Heart left ventricle (tissue), 16 donors: Measurements from ENCODE around the gene OSER1. TPM values are rescaled to one million over a fixed set of nuclear protein-coding genes. Genes with fewer than 3 reads are reported as not detected.

Experiments used
- ATAC-seq, 4 donors: fragments of 200-7000 bp; cut with Tn5 transposase; one replicate each; pipeline ENCODE4 v1.9.1; 2020 to 2022; ENCODE audit warnings: moderate library complexity in 4 of 4, mild to moderate bottlenecking in 3 of 4, moderate number of reproducible peaks in 1 of 4
- DNase-seq, 5 donors: peaks; one replicate each; pipeline ENCODE4 v3.0.0-alpha.2; 2020
- H3K27ac ChIP-seq, 12 donors: fragments of 200-600 bp; sonication (generic) in 4 of 12; one replicate each; pipeline versions ENCODE4 v1.5.0 to v1.8.0; 2016 to 2022; ENCODE audit warnings: mild to moderate bottlenecking in 2 of 12
- H3K27me3 ChIP-seq, 9 donors: fragments of 200-600 bp; sonication (generic) in 2 of 9; one replicate each; pipeline versions ENCODE4 v1.5.1 to v1.8.0; 2016 to 2022; ENCODE audit warnings: mild to moderate bottlenecking in 3 of 9
- H3K36me3 ChIP-seq, 9 donors: fragments of 200-600 bp; sonication (generic) in 2 of 9; one replicate each; pipeline versions ENCODE4 v1.5.0 to v1.8.0; 2018 to 2022; ENCODE audit warnings: mild to moderate bottlenecking in 2 of 9
- H3K4me1 ChIP-seq, 12 donors: fragments of 200-600 bp; sonication (generic) in 4 of 12; one replicate each; pipeline versions ENCODE4 v1.5.0 to v1.8.0; 2016 to 2022; ENCODE audit warnings: mild to moderate bottlenecking in 3 of 12
- H3K4me3 ChIP-seq, 12 donors: fragments of 200-600 bp; sonication (generic) in 4 of 12; one replicate each; pipeline versions ENCODE4 v1.5.0 to v1.8.0; 2017 to 2022; ENCODE audit warnings: mild to moderate bottlenecking in 9 of 12, moderate library complexity in 4 of 12
- H3K9me3 ChIP-seq, 12 donors: fragments of 200-600 bp; sonication (generic) in 4 of 12; one replicate each; pipeline versions ENCODE4 v1.5.0 to v1.8.0; 2016 to 2022; ENCODE audit warnings: mild to moderate bottlenecking in 1 of 12
- CTCF ChIP-seq, 12 donors: fragments of 200-600 bp; sonication (generic) in 4 of 12; IDR thresholded peaks; one replicate each; pipeline versions ENCODE4 v1.5.0 to v1.8.0; 2018 to 2022; ENCODE audit warnings: antibody characterized with exemption in 12 of 12, mild to moderate bottlenecking in 5 of 12
- POLR2A ChIP-seq, 2 donors: fragments of 450-650 bp; IDR thresholded peaks; one replicate each; pipeline ENCODE4 v1.6.1; 2017; ENCODE audit warnings: antibody characterized with exemption in 2 of 2, mild to moderate bottlenecking in 2 of 2, moderate library complexity in 2 of 2
- WGBS, 4 donors: extraction: QIAGEN DNeasy Blood & Tissue Kit in 2 of 4; methylation state at CpG; one replicate each; pipeline versions ENCODE4 v1.1.5 to v1.1.7; 2013 to 2018; 5-methylcytosine and 5-hydroxymethylcytosine counted together
- intact Hi-C, 10 donors: fragments of 100-400 bp; cut with DNase I; formaldehyde crosslinking; loops; one replicate each; pipeline versions ENCODE4 v1.11.1 to v1.14.2; 2022
- polyA plus RNA-seq, 2 donors: library from polyadenylated mRNA; stranded (reverse); fragments of 200-250 nt; gene quantifications; one replicate each; pipeline ENCODE4 v1.2.3, GENCODE V29; 2013
- total RNA-seq, 9 donors: library from RNA; depleted of rRNA in 2 of 9; stranded (reverse); fragments of >200 nt in 2 of 9; fragmentation: NEBNext Ultra II Directional in 3 of 9; extraction: Animal tissue kit (Norgen Biotek cat#: 25700) in 3 of 9; gene quantifications; one replicate each; pipeline versions ENCODE4 v1.1.0 to v1.2.4, GENCODE V29; 2016 to 2023
- donor health status: ischemic (EF 13 %, LVEDD 7.1; RV severe dilation, severe dysfunction).
- donor health status: healthy with polysubstance abuse.
- donor health status: DM: no; HTN: yes; CAD: no.
- donor health status: DM: no; HTN: no; CAD: no.
- donor health status: ischemic (EF 25% LVEDD 6.9; RV normal size, moderate dysfunction).
- donor health status: ischemic (EF 25% LVEDD 5.7; RV mildly dilated, moderate dysfunction).
- donor health status: healthy.
- donor health status: DM: yes; HTN: yes; CAD: no.
- donor health status: ischemic (EF 35%, LVEDD 5.7; RV mildly dilated, moderate dysfunction).
- donor health status: nonischemic (EF 11% LVEDD 7.7; RV severe dilation, severe dysfunction).
- donor health status: DM: yes; HTN: yes; CAD: no.
- donor health status: PGD.
- donor health status: ischemic (EF 29% LVEDD 5.4; RV normal size, mild dysfunction).
- donor health status: nonischemic (EF 23%, LVEDD 6.1; RV moderate dilation, normal function).

Gene OSER1
- total and polyA plus RNA-seq, 11 donors, result 11.9 to 39.0 (median 34.1) TPM

- H3K9me3 ChIP-seq, result no peaks in the 10 kb centered on the region
- DNase-seq (no peak), ATAC-seq (peak in 1 of 4 donors; percentile 3)
- peaks cover 7 to 53% (median 42%) of the 10 kb centered on the region in 12 donors for H3K4me1 ChIP-seq
- H3K36me3 ChIP-seq, result peaks cover 0 to 13% (median 1%) of the 10 kb centered on the region in 9 donors
- H3K4me3 ChIP-seq, result peak overlapping the region; percentile 27 to 98 (median 84)
- TF ChIP-seq CTCF (IDR thresholded peaks at IDR 0.05) (no peak), POLR2A (IDR thresholded peaks at IDR 0.05) (no peak)
- peak overlapping the region; percentile 82 to 97 (median 91) for H3K27ac ChIP-seq
- 8 to 15% (median 14%) methylated on average over 21 to 24 of the region's 24 CpGs for whole genome bisulfite sequencing, 4 donors
- no peaks in the 10 kb centered on the region for H3K27me3 ChIP-seq
- intact Hi-C loops, result loop anchor here in 5 of 10 donors (5.0 to 10.0 kb wide), 4 partner anchors 253 to 523 kb away; no protein-coding TSS in a partner anchor
Observed at GRCh38 chr20:44211177-44212039, 837 bp upstream of the OSER1 start.

GRCh38 chr20:44209686-44210405 is 725 bp downstream of the OSER1 start:
- peak overlapping the region; percentile 83 to 97 (median 92) for H3K27ac ChIP-seq
- 1% methylated on average over 31 of the region's 31 CpGs for WGBS, 4 donors
- peaks cover 0 to 23% (median 17%) of the 10 kb centered on the region in 9 donors for H3K36me3 ChIP-seq
- TF ChIP-seq CTCF (IDR thresholded peaks at IDR 0.05) (no peak), POLR2A (IDR thresholded peaks at IDR 0.05) (no peak)
- peak overlapping the region; percentile 63 to 98 (median 84) for H3K4me3 ChIP-seq
- intact Hi-C loops, result loop anchor here in 5 of 10 donors (5.0 to 10.0 kb wide), 4 partner anchors 255 to 525 kb away; no protein-coding TSS in a partner anchor
- no peaks in the 10 kb centered on the region for H3K9me3 ChIP-seq
- H3K4me1 ChIP-seq, result peaks cover 7 to 60% (median 42%) of the 10 kb centered on the region in 12 donors
- no peak for DNase-seq
- H3K27me3 ChIP-seq, result no peaks in the 10 kb centered on the region
- peak in 2 of 4 donors; percentile 16 to 19 for ATAC-seq

- intact Hi-C loops, result no loop called here
- Histone ChIP-seq H3K36me3 (peaks cover 0 to 32% (median 23%) of the 10 kb centered on the region in 9 donors), H3K27ac (peak overlapping the region in 7 of 12 donors; percentile 13 to 97 (median 92)), H3K4me3 (peak overlapping the region in 10 of 12 donors; percentile 66 to 98 (median 84)), H3K9me3 (no peaks in the 10 kb centered on the region), H3K27me3 (no peaks in the 10 kb centered on the region), H3K4me1 (peaks cover 7 to 71% (median 52%) of the 10 kb centered on the region in 12 donors)
- WGBS, 4 donors, result 32 to 41% (median 38%) methylated on average over 7 of the region's 7 CpGs
- DNase-seq (no peak), ATAC-seq (no peak)
- TF ChIP-seq POLR2A (IDR thresholded peaks at IDR 0.05) (no peak), CTCF (IDR thresholded peaks at IDR 0.05) (no peak)
Observed at GRCh38 chr20:44208770-44209169, 1.8 kb downstream of the OSER1 start.
